ENCODE results near the gene MYO1E. TPM values are rescaled to one million over a fixed set of nuclear protein-coding genes. Genes with fewer than 3 reads are reported as not detected.

Gene MYO1E
- total RNA-seq, 2 donors from 2014 or later = 252 to 329 TPM

DNA sequence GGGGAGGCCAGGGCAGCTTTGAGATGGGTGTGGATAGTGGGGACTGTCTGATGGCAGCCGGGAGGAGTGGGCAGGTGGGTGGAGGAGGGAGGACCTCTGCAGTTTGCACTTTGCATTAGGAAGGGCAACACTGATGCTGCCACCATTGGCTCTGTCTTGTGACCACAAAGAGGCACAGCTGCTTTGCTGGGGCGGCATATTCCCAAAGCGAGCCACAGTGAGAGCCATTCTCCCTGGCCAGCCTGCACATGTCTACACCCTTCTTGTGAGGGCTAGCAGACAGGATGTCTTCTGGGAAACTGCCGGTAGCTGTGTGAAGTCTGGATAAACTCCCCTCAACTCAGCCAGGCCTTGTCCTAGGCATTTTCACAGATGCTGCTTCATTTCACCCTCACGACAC, 229.4 kb downstream of the MYO1E start:
- Histone ChIP-seq H3K27ac (no peak overlapping the region), H3K27me3 (no peaks in the 10 kb centered on the region), H3K9ac (ENCODE audit: low read depth in 2 of 2, low read length in 2 of 2) (no peak overlapping the region), H3K9me3 (no peaks in the 10 kb centered on the region), H3K4me1 (no peaks in the 10 kb centered on the region), H3K4me3 (no peak overlapping the region), H3K36me3 (no peaks in the 10 kb centered on the region)
- intact Hi-C loops (cut with DNase I) = no loop called here
- TF ChIP-seq, protein P1, sequence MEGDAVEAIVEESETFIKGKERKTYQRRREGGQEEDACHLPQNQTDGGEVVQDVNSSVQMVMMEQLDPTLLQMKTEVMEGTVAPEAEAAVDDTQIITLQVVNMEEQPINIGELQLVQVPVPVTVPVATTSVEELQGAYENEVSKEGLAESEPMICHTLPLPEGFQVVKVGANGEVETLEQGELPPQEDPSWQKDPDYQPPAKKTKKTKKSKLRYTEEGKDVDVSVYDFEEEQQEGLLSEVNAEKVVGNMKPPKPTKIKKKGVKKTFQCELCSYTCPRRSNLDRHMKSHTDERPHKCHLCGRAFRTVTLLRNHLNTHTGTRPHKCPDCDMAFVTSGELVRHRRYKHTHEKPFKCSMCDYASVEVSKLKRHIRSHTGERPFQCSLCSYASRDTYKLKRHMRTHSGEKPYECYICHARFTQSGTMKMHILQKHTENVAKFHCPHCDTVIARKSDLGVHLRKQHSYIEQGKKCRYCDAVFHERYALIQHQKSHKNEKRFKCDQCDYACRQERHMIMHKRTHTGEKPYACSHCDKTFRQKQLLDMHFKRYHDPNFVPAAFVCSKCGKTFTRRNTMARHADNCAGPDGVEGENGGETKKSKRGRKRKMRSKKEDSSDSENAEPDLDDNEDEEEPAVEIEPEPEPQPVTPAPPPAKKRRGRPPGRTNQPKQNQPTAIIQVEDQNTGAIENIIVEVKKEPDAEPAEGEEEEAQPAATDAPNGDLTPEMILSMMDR (IDR thresholded peaks at IDR 0.05) = no peak
- DNase-seq = no peak

- Histone ChIP-seq H3K36me3 (no peaks in the 10 kb centered on the region), H3K4me1 (no peaks in the 10 kb centered on the region), H3K9ac (ENCODE audit: low read depth in 2 of 2, low read length in 2 of 2) (no peak overlapping the region), H3K27ac (no peak overlapping the region), H3K27me3 (no peaks in the 10 kb centered on the region), H3K9me3 (no peaks in the 10 kb centered on the region), H3K4me3 (no peak overlapping the region)
- intact Hi-C loops (cut with DNase I) = no loop called here
- peak; percentile 71 for DNase-seq
- TF ChIP-seq, protein P1 (IDR thresholded peaks at IDR 0.05) = no peak
Observed at GRCh38 chr15:59140422-59141226, 232.0 kb downstream of the MYO1E start.

DNA sequence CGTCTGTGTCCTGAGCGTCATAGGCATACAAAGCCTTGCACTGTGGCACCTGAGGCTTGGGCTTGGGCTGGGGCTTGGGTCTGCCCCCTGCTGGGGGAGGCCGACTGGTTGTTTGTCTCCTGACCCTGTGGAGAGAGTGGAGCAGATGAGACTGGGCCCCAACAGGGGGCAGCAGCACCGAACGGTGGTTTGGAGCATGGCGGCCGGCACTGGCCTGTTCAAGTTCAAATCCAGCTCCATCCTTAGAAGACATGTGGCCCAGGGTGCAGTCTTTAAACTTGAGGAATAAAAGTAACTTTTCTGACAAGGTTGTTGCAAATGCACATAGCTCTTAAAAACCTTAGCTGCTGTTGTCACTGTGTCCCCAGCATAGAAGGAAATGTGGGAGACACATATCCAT, 234.4 kb downstream of the MYO1E start:
- Histone ChIP-seq H3K27ac (no peak overlapping the region), H3K27me3 (no peaks in the 10 kb centered on the region), H3K9ac (ENCODE audit: low read depth in 2 of 2, low read length in 2 of 2) (no peak overlapping the region), H3K9me3 (no peaks in the 10 kb centered on the region), H3K4me1 (no peaks in the 10 kb centered on the region), H3K36me3 (no peaks in the 10 kb centered on the region), H3K4me3 (no peak overlapping the region)
- intact Hi-C loops (cut with DNase I) = no loop called here
- DNase-seq = peak; percentile 48
- TF ChIP-seq, protein P1 (IDR thresholded peaks at IDR 0.05) = peak; percentile 57

DNA sequence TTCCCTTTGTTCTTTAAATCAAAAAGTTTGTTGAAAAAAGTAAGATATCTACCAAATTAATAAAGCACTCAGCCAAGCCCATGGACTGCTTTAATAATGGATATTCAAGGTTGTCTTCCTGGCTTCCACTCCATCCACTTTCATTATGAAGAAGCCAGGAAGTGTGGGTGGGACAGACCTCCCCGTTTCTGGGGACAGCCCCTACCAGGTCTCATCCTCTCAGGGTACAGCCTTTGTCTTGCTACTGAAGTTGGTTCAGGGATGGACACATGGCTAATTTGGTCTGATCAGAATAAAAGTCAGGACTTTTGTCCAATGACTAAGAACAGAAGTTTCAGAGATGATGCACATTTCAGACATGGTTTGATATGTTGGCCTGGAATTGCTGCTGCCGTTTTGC, 235.1 kb downstream of the MYO1E start:
- no peak overlapping the region for H3K27ac ChIP-seq
- H3K9me3 ChIP-seq = no peaks in the 10 kb centered on the region
- TF ChIP-seq, protein P1 (IDR thresholded peaks at IDR 0.05) = no peak
- H3K9ac ChIP-seq (ENCODE audit: low read depth in 2 of 2, low read length in 2 of 2) = no peak overlapping the region
- intact Hi-C loops (cut with DNase I) = no loop called here
- H3K4me3 ChIP-seq = no peak overlapping the region
- no peak for DNase-seq
- no peaks in the 10 kb centered on the region for H3K36me3 ChIP-seq
- no peaks in the 10 kb centered on the region for H3K4me1 ChIP-seq
- H3K27me3 ChIP-seq = no peaks in the 10 kb centered on the region

GRCh38 chr15:59133929-59134427, 238.7 kb downstream of the MYO1E start:
- no peak overlapping the region for H3K9ac ChIP-seq (ENCODE audit: low read depth in 2 of 2, low read length in 2 of 2)
- H3K4me1 ChIP-seq = peaks cover 8% of the 10 kb centered on the region
- H3K36me3 ChIP-seq = no peaks in the 10 kb centered on the region
- no peaks in the 10 kb centered on the region for H3K27me3 ChIP-seq
- no peak for DNase-seq
- H3K9me3 ChIP-seq = no peaks in the 10 kb centered on the region
- H3K27ac ChIP-seq = no peak overlapping the region
- TF ChIP-seq, protein P1 (IDR thresholded peaks at IDR 0.05) = no peak
- intact Hi-C loops (cut with DNase I) = no loop called here
- H3K4me3 ChIP-seq = no peak overlapping the region
